HG03064 (cell line): Measurements from ENCODE around the gene NRDC.
A peak's percentile ranks its signal among the peaks of the same experiment; 100 is the strongest.
"Not testable (repeated sequence)": the region's sequence is repeated elsewhere in the genome, so short reads cannot be mapped to it uniquely, and the experiment has no call there.

Experiments used
- ATAC-seq: cut with Tn5 transposase; IDR thresholded peaks from one replicate; pipeline ENCODE4 v1.9.1; 2021; ENCODE audit warnings: low read depth; ENCODE audit not compliant: unreplicated experiment

NRDC gene

GRCh38 chr1:51894748-51895147 lies 16.2 kb upstream of the NRDC start:
- not testable (repeated sequence) for ATAC-seq

GRCh38 chr1:51878308-51878615 lies 265 bp downstream of the NRDC start:
- peak; percentile 23 for ATAC-seq

GRCh38 chr1:51877434-51878307 lies 856 bp downstream of the NRDC start:
- ATAC-seq, result no peak

- no peak for ATAC-seq
Measured at GRCh38 chr1:51875836-51876235, 2.7 kb downstream of the NRDC start.

- ATAC-seq, result no peak
Measured at GRCh38 chr1:51875291-51875772, 3.2 kb downstream of the NRDC start.

GRCh38 chr1:51873270-51873669 lies 5.3 kb downstream of the NRDC start:
- ATAC-seq, result not testable (repeated sequence)

- no peak for ATAC-seq
Measured at GRCh38 chr1:51871351-51871975, 7.1 kb downstream of the NRDC start.

GRCh38 chr1:51870603-51871350 lies 7.8 kb downstream of the NRDC start:
- no peak for ATAC-seq

GRCh38 chr1:51867479-51868232 lies 10.9 kb downstream of the NRDC start:
- no peak for ATAC-seq

- peak; percentile 56 for ATAC-seq
Measured at GRCh38 chr1:51863384-51863783, 15.1 kb downstream of the NRDC start.

GRCh38 chr1:51861669-51862068 lies 16.9 kb downstream of the NRDC start:
- no peak for ATAC-seq

GRCh38 chr1:51859735-51860134 lies 18.8 kb downstream of the NRDC start:
- no peak for ATAC-seq

GRCh38 chr1:51859333-51859732 lies 19.2 kb downstream of the NRDC start:
- ATAC-seq, result no peak

GRCh38 chr1:51858892-51859291 lies 19.6 kb downstream of the NRDC start:
- ATAC-seq, result no peak

- ATAC-seq, result no peak
Measured at GRCh38 chr1:51856745-51857144, 21.8 kb downstream of the NRDC start.

GRCh38 chr1:51855624-51856023 lies 22.9 kb downstream of the NRDC start:
- no peak for ATAC-seq

GRCh38 chr1:51853360-51853759 lies 25.2 kb downstream of the NRDC start:
- ATAC-seq, result no peak

GRCh38 chr1:51851882-51852396 lies 26.6 kb downstream of the NRDC start:
- no peak for ATAC-seq

- no peak for ATAC-seq
Measured at GRCh38 chr1:51850420-51851223, 27.9 kb downstream of the NRDC start.
